Endothelial cell of umbilical vein (primary cell): Measurements from ENCODE around the gene LYRM9.

Experiments used
- POLR2A ChIP-seq: IDR thresholded peaks from 2 replicates; pipeline ENCODE4 v1.6.1; 2012; ENCODE audit warnings: low read depth, mild to moderate bottlenecking, control low read depth, low read length
- TF ChIP-seq, protein P1 (sequence below), 2 donors: IDR thresholded peaks; 1 replicate in 1 of 2; 2 replicates in 1 of 2; pipeline ENCODE4 v1.5.1; 2011; ENCODE audit warnings: low read length in 2 of 2, mild to moderate bottlenecking in 2 of 2, moderate library complexity in 2 of 2, control low read depth in 1 of 2, inconsistent platforms in 1 of 2, low read depth in 1 of 2; ENCODE audit not compliant: insufficient read depth in 1 of 2; ENCODE audit errors: extremely low read depth in 1 of 2

DNA sequence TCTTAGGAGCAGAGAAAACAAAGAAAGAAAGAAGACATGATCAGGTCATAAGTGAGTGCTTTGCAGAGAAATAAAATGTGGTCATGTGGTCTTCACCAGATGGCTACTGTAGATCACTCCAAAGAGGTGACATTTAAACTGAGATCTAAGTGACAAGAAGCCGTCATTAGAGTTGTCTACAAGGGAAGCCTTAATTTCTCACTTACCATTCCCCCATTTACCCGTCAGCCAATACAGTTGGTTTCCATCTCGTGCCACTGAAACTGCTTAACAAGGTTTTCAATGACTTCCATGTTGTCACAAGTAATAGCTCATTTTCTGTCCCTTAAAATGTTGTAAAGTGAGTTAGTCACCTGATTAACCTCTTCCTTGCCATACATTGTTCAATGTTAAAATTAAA, 6.4 kb upstream of the LYRM9 start:
- TF ChIP-seq POLR2A, result no peak
- TF ChIP-seq, protein P1, sequence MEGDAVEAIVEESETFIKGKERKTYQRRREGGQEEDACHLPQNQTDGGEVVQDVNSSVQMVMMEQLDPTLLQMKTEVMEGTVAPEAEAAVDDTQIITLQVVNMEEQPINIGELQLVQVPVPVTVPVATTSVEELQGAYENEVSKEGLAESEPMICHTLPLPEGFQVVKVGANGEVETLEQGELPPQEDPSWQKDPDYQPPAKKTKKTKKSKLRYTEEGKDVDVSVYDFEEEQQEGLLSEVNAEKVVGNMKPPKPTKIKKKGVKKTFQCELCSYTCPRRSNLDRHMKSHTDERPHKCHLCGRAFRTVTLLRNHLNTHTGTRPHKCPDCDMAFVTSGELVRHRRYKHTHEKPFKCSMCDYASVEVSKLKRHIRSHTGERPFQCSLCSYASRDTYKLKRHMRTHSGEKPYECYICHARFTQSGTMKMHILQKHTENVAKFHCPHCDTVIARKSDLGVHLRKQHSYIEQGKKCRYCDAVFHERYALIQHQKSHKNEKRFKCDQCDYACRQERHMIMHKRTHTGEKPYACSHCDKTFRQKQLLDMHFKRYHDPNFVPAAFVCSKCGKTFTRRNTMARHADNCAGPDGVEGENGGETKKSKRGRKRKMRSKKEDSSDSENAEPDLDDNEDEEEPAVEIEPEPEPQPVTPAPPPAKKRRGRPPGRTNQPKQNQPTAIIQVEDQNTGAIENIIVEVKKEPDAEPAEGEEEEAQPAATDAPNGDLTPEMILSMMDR (IDR thresholded peaks at IDR 0.05; ENCODE audit: extremely low read depth in 1 of 2, insufficient read depth in 1 of 2, low read depth in 1 of 2, low read length in 2 of 2), result no peak
